Adipose tissue (tissue), 3 donors: Measurements from ENCODE around the gene MTM1. TPM values are rescaled to one million over a fixed set of nuclear protein-coding genes. Genes with fewer than 3 reads are reported as not detected.

Experiments used
- H3K27ac ChIP-seq: one replicate; pipeline ENCODE4 v1.5.1; 2013; ENCODE audit warnings: low read depth, low read length
- WGBS, 3 donors: extraction: QIAGEN DNeasy Blood & Tissue Kit; methylation state at CpG; one replicate each; pipeline ENCODE4 v1.1.7; 2013; 5-methylcytosine and 5-hydroxymethylcytosine counted together
- polyA plus RNA-seq, 3 donors: library from polyadenylated mRNA; stranded (reverse); fragments of 200-250 nt; gene quantifications; one replicate each; pipeline ENCODE4 v1.2.3, GENCODE V29; 2013
- donor health status: healthy with polysubstance abuse.
- donor health status: Bipolar disorder and iron deficiency.
- donor health status: healthy.

Gene MTM1
- 1 to 10 TPM; 2.8 to 4.9 (median 4.8) TPM for polyA plus RNA-seq

- 0 to 30% (median 0%) methylated on average over 33 to 87 of the region's 89 CpGs for WGBS, 3 donors
Measured at GRCh38 chrX:150568320-150569154, at the start of gene MTM1. TSS of gene MTM1 (plus strand) at chrX:150568621. CDS start at chrX:150592615, 23,994 bp downstream.

GRCh38 chrX:150522494-150522893 lies 45.9 kb upstream of the MTM1 start:
- no peak overlapping the region for H3K27ac ChIP-seq
- 80 to 98% (median 91%) methylated on average over 2 of the region's 2 CpGs for WGBS, 3 donors

More at GRCh38 chrX:150568320-150569154, at the start of gene MTM1:
- no peak within 1 kb of the TSS for H3K27ac ChIP-seq

GRCh38 chrX:150525061-150525919 lies 43.1 kb upstream of the MTM1 start:
- WGBS, 3 donors, result 46 to 87% (median 76%) methylated on average over 7 to 10 of the region's 10 CpGs
- H3K27ac ChIP-seq, result no peak overlapping the region

- no peak overlapping the region for H3K27ac ChIP-seq
- WGBS, 3 donors, result 71 to 93% (median 80%) methylated on average over 7 of the region's 7 CpGs
Measured at GRCh38 chrX:150526692-150527091, 41.7 kb upstream of the MTM1 start.

- H3K27ac ChIP-seq, result no peak overlapping the region
- 59 to 95% (median 77%) methylated on average over 2 to 3 of the region's 3 CpGs for WGBS, 3 donors
Measured at GRCh38 chrX:150527108-150527507, 41.3 kb upstream of the MTM1 start.

- H3K27ac ChIP-seq, result no peak overlapping the region
- WGBS, 3 donors, result 86 to 98% (median 94%) methylated on average over 3 of the region's 3 CpGs
Measured at GRCh38 chrX:150529587-150529986, 38.8 kb upstream of the MTM1 start.

- H3K27ac ChIP-seq, result no peak overlapping the region
- 77 to 79% (median 78%) methylated on average over 7 of the region's 7 CpGs for WGBS, 3 donors
Measured at GRCh38 chrX:150530821-150531220, 37.6 kb upstream of the MTM1 start.

GRCh38 chrX:150531467-150531866 lies 37.0 kb upstream of the MTM1 start:
- H3K27ac ChIP-seq, result no peak overlapping the region
- WGBS, 3 donors, result 82 to 94% (median 92%) methylated on average over 4 of the region's 4 CpGs

GRCh38 chrX:150533863-150534262 lies 34.6 kb upstream of the MTM1 start:
- H3K27ac ChIP-seq, result no peak overlapping the region
- 70 to 87% (median 84%) methylated on average over 3 of the region's 3 CpGs for WGBS, 3 donors

- WGBS, 3 donors, result 46 to 69% (median 63%) methylated on average over 4 to 8 of the region's 8 CpGs
- no peak overlapping the region for H3K27ac ChIP-seq
Measured at GRCh38 chrX:150536455-150537116, 31.8 kb upstream of the MTM1 start.

GRCh38 chrX:150537851-150538250 lies 30.6 kb upstream of the MTM1 start:
- 72 to 79% (median 72%) methylated on average over 6 of the region's 6 CpGs for WGBS, 3 donors
- H3K27ac ChIP-seq, result no peak overlapping the region

- WGBS, 3 donors, result 67 to 86% (median 84%) methylated on average over 6 of the region's 6 CpGs
- no peak overlapping the region for H3K27ac ChIP-seq
Measured at GRCh38 chrX:150540965-150541364, 27.5 kb upstream of the MTM1 start.

GRCh38 chrX:150542846-150543229 lies 25.6 kb upstream of the MTM1 start:
- 94 to 100% (median 97%) methylated on average over 4 of the region's 4 CpGs for WGBS, 3 donors
- no peak overlapping the region for H3K27ac ChIP-seq

- 78 to 92% (median 89%) methylated on average over 13 of the region's 13 CpGs for WGBS, 3 donors
- H3K27ac ChIP-seq, result no peak overlapping the region
Measured at GRCh38 chrX:150543230-150544155, 24.9 kb upstream of the MTM1 start.

- H3K27ac ChIP-seq, result no peak overlapping the region
- 67 to 81% (median 81%) methylated on average over 9 to 11 of the region's 11 CpGs for WGBS, 3 donors
Measured at GRCh38 chrX:150544222-150544787, 24.1 kb upstream of the MTM1 start.

- H3K27ac ChIP-seq, result no peak overlapping the region
- WGBS, 3 donors, result 72 to 76% (median 75%) methylated on average over 8 of the region's 8 CpGs
Measured at GRCh38 chrX:150544835-150545770, 23.3 kb upstream of the MTM1 start.
